Endothelial cell of umbilical vein (primary cell): ENCODE results near the gene LGALS1. TPM values are rescaled to one million over a fixed set of nuclear protein-coding genes. Genes with fewer than 3 reads are reported as not detected.

ENCODE experiments used
- BruUV-seq: library from RNA; stranded (reverse); fragments of 400-500 nt; replicated peaks from 2 replicates; lab custom pipeline; 2021; lab: Mats Ljungman, UMichigan
- CTCF ChIA-PET: fragments of 300-600, 350-600 bp; sonication (Branson Sonifier 250); formaldehyde crosslinking; loops from one replicate; lab custom pipeline; 2021; ENCODE audit warnings: antibody characterized with exemption, inconsistent platforms; lab: Charles Lee
- POLR2A ChIA-PET: fragments of 300-600, 350-600 bp; sonication (Branson Sonifier 250); formaldehyde crosslinking; loops from one replicate; lab custom pipeline; 2021; ENCODE audit warnings: antibody characterized with exemption, inconsistent platforms; lab: Charles Lee
- DNase-seq: peaks from one replicate; pipeline ENCODE4 v3.0.0-alpha.2; 2011; ENCODE audit warnings: low read depth, low spot score
- FAIRE-seq: peaks from 2 replicates; lab custom pipeline; 2011; peaks lifted over from hg19 to GRCh38; lab: Jason Lieb, UNC
- H2AFZ ChIP-seq: 2 replicates; pipeline ENCODE4 v1.6.0; 2012; ENCODE audit warnings: low read depth, low read length, control low read depth, inconsistent platforms
- H3K27ac ChIP-seq: 2 replicates; pipeline ENCODE4 v1.5.1; 2011; ENCODE audit warnings: low read depth, mild to moderate bottlenecking, control low read depth, low read length, moderate library complexity; ENCODE audit not compliant: insufficient read depth
- H3K27me3 ChIP-seq, 2 experiments: 2 replicates each; pipeline versions ENCODE4 v1.6.0 to v1.6.1; 2011; ENCODE audit warnings: low read length in 2 of 2, mixed read lengths in 1 of 2; ENCODE audit not compliant: control insufficient read depth in 2 of 2, insufficient read depth in 2 of 2
- H3K36me3 ChIP-seq, 2 experiments: 2 replicates in 1 of 2; 3 replicates in 1 of 2; pipeline ENCODE4 v1.5.1; 2011; ENCODE audit warnings: low read length in 2 of 2, mild to moderate bottlenecking in 1 of 2, moderate library complexity in 1 of 2; ENCODE audit not compliant: control insufficient read depth in 2 of 2, insufficient read depth in 2 of 2; ENCODE audit errors: extremely low read depth in 1 of 2
- H3K4me1 ChIP-seq: 3 replicates; pipeline ENCODE4 v1.5.1; 2011; ENCODE audit warnings: mild to moderate bottlenecking, low read length; ENCODE audit not compliant: control insufficient read depth, insufficient read depth; ENCODE audit errors: extremely low read depth
- H3K4me2 ChIP-seq: 2 replicates; pipeline ENCODE4 v1.6.1; 2011; ENCODE audit warnings: low read length, control low read depth, mixed read lengths; ENCODE audit not compliant: insufficient read depth
- H3K4me3 ChIP-seq, 3 experiments: fragments of 200-600 bp in 1 of 3; sonication (generic), shearing (Covaris generic) in 1 of 3; replicated peaks in 1 of 3; 2 replicates each; pipeline ENCODE4 v1.5.1; 2011 to 2016; ENCODE audit warnings: control low read depth in 3 of 3, low read length in 3 of 3, mild to moderate bottlenecking in 2 of 3, inconsistent platforms in 1 of 3, low read depth in 1 of 3, moderate library complexity in 1 of 3; ENCODE audit not compliant: insufficient read depth in 1 of 3
- H3K79me2 ChIP-seq: 2 replicates; pipeline ENCODE4 v1.6.0; 2012; ENCODE audit warnings: low read length, inconsistent platforms; ENCODE audit not compliant: control insufficient read depth, insufficient read depth
- H3K9ac ChIP-seq: replicated peaks from 2 replicates; pipeline ENCODE3; 2011; ENCODE audit warnings: low read length, control low read depth; ENCODE audit not compliant: insufficient read depth; ENCODE audit errors: extremely low read depth
- H3K9me1 ChIP-seq: replicated peaks from 3 replicates; pipeline ENCODE4 v1.6.0; 2011; ENCODE audit warnings: mild to moderate bottlenecking, low read length; ENCODE audit not compliant: control insufficient read depth, insufficient read depth; ENCODE audit errors: extremely low read depth
- H3K9me3 ChIP-seq: replicated peaks from 2 replicates; pipeline ENCODE4 v1.5.1; 2012; ENCODE audit warnings: low read length, inconsistent platforms; ENCODE audit not compliant: control insufficient read depth, insufficient read depth
- H4K20me1 ChIP-seq: replicated peaks from 2 replicates; pipeline ENCODE3; 2011; ENCODE audit warnings: mild to moderate bottlenecking, low read length; ENCODE audit not compliant: control insufficient read depth, insufficient read depth; ENCODE audit errors: extremely low read depth
- CTCF ChIP-seq, 2 donors: IDR thresholded peaks; 1 replicate in 1 of 2; 2 replicates in 1 of 2; pipeline ENCODE4 v1.5.1; 2011; ENCODE audit warnings: low read length in 2 of 2, mild to moderate bottlenecking in 2 of 2, moderate library complexity in 2 of 2, control low read depth in 1 of 2, inconsistent platforms in 1 of 2, low read depth in 1 of 2; ENCODE audit not compliant: insufficient read depth in 1 of 2; ENCODE audit errors: extremely low read depth in 1 of 2
- EZH2 ChIP-seq: IDR thresholded peaks from 2 replicates; pipeline ENCODE4 v1.6.1; 2012; ENCODE audit warnings: borderline replicate concordance, low read depth, mild to moderate bottlenecking, moderate library complexity, low read length, inconsistent platforms; ENCODE audit not compliant: severe bottlenecking
- FOS ChIP-seq: IDR thresholded peaks from 2 replicates; pipeline ENCODE4 v1.6.1; 2011; ENCODE audit warnings: mild to moderate bottlenecking, low read length, moderate library complexity, borderline replicate concordance; ENCODE audit not compliant: insufficient read depth
- GATA2 ChIP-seq: IDR thresholded peaks from 2 replicates; pipeline ENCODE4 v1.7.0; 2011; ENCODE audit warnings: low read depth, mild to moderate bottlenecking, moderate library complexity, mixed read lengths, low read length; ENCODE audit not compliant: insufficient read length, insufficient read depth
- JUN ChIP-seq: IDR thresholded peaks from 2 replicates; pipeline ENCODE4 v1.6.1; 2011; ENCODE audit warnings: borderline replicate concordance, low read depth; ENCODE audit not compliant: insufficient read length, insufficient read depth
- MAX ChIP-seq: IDR thresholded peaks from 2 replicates; pipeline ENCODE4 v1.6.1; 2011; ENCODE audit not compliant: insufficient read depth, insufficient read length
- MYC ChIP-seq: IDR thresholded peaks from one replicate; pipeline ENCODE4 v1.6.1; 2011; ENCODE audit warnings: mild to moderate bottlenecking, low read depth, low read length
- POLR2A ChIP-seq: IDR thresholded peaks from 2 replicates; pipeline ENCODE4 v1.6.1; 2012; ENCODE audit warnings: low read depth, mild to moderate bottlenecking, control low read depth, low read length
- POLR2AphosphoS5 ChIP-seq: IDR thresholded peaks from 2 replicates; pipeline ENCODE4 v1.6.1; 2012; ENCODE audit warnings: low read depth, mild to moderate bottlenecking, control low read depth, low read length, moderate library complexity; ENCODE audit not compliant: insufficient read depth
- dilution Hi-C: fragments of 300-500 bp; cut with MboI; formaldehyde crosslinking; loops from one replicate; pipeline ENCODE4 v1.15.0; 2019; ENCODE audit warnings: low sequenced_read_pairs; ENCODE audit not compliant: extremely low pct_ligation_motif_present
- intact Hi-C: fragments of 100-400 bp; cut with micrococcal nuclease; formaldehyde crosslinking; loops from one replicate; pipeline ENCODE4 v1.10.0; 2022
- polyA plus RNA-seq, 4 experiments: library from polyadenylated mRNA; depleted of rRNA in 3 of 4; stranded (reverse) in 3 of 4; unstranded in 1 of 4; fragments of >200 nt; gene quantifications; 2 replicates each; pipeline versions ENCODE4 v1.2.1 to v1.2.3, GENCODE V29; 2011 to 2012; ENCODE audit warnings: missing spikeins in 1 of 4
- total RNA-seq: library from RNA; stranded (reverse); gene quantifications from 2 replicates; pipeline ENCODE4 v1.2.3, GENCODE V29; 2021

LGALS1 gene
- total and polyA plus RNA-seq, 2 donors (not counting 3 experiments of a cell fraction or from before 2014, with no cell fraction given) = 2,698 to 13,642 TPM

GRCh38 chr22:37636186-37636948, 39.1 kb upstream of the LGALS1 start:
- no peak overlapping the region for H3K27ac ChIP-seq
- peaks cover 19% of the 10 kb centered on the region for H3K4me1 ChIP-seq
- intact Hi-C loops = no loop called here
- H3K9ac ChIP-seq = no peak overlapping the region
- no TSS peak for BruUV-seq
- FAIRE-seq = no peak
- no peak for DNase-seq
- no peaks in the 10 kb centered on the region for H3K36me3 ChIP-seq
- ChIA-PET POLR2A (no interaction called here), CTCF (interaction anchor here (0.9 to 2.3 kb wide), 6 partner anchors 9 to 155 kb away, joined by 3 to 8 read pairs (median 5); no protein-coding TSS in a partner anchor)
- no peaks in the 10 kb centered on the region for H3K9me3 ChIP-seq
- no peak overlapping the region for H3K4me3 ChIP-seq
- no peaks in the 10 kb centered on the region for H3K9me1 ChIP-seq
- H3K27me3 ChIP-seq = no peaks in the 10 kb centered on the region
- dilution Hi-C loops = no loop called here
- TF ChIP-seq CTCF (IDR thresholded peaks at IDR 0.05; ENCODE audit: extremely low read depth in 1 of 2, insufficient read depth in 1 of 2, low read depth in 1 of 2, low read length in 2 of 2) (peak in 1 of 2 donors; percentile 18), GATA2 (no peak), POLR2A (no peak)
- no peak overlapping the region for H2AFZ ChIP-seq
- no peaks in the 10 kb centered on the region for H3K79me2 ChIP-seq
- no peaks in the 10 kb centered on the region for H4K20me1 ChIP-seq
- H3K4me2 ChIP-seq = no peak overlapping the region

- FAIRE-seq (no peak), DNase-seq (no peak)
- Histone ChIP-seq H3K4me1 (peaks cover 19% of the 10 kb centered on the region), H3K36me3 (no peaks in the 10 kb centered on the region), H3K9me1 (no peaks in the 10 kb centered on the region), H3K79me2 (no peaks in the 10 kb centered on the region), H3K9ac (no peak overlapping the region), H3K9me3 (no peaks in the 10 kb centered on the region), H3K4me3 (no peak overlapping the region), H3K27me3 (no peaks in the 10 kb centered on the region), H3K4me2 (no peak overlapping the region), H3K27ac (no peak overlapping the region), H2AFZ (no peak overlapping the region), H4K20me1 (no peaks in the 10 kb centered on the region)
- POLR2A ChIA-PET = no interaction called here
- intact Hi-C loops = no loop called here
- dilution Hi-C loops = no loop called here
- TF ChIP-seq MYC = no peak
- no peak for TF ChIP-seq FOS
- TF ChIP-seq POLR2A = no peak
- no peak for TF ChIP-seq JUN
- no peak for TF ChIP-seq MAX
- no peak for TF ChIP-seq EZH2
- no peak for TF ChIP-seq POLR2AphosphoS5
- no peak for TF ChIP-seq GATA2
- TF ChIP-seq CTCF (IDR thresholded peaks at IDR 0.05; ENCODE audit: extremely low read depth in 1 of 2, insufficient read depth in 1 of 2, low read depth in 1 of 2, low read length in 2 of 2) = no peak
- CTCF ChIA-PET = interaction anchor here (0.9 to 2.3 kb wide), 6 partner anchors 10 to 155 kb away, joined by 3 to 8 read pairs (median 5); no protein-coding TSS in a partner anchor
- BruUV-seq = no TSS peak
Observed at GRCh38 chr22:37636949-37637273, 38.5 kb upstream of the LGALS1 start.
